Mesothelial cell of epicardium (in vitro differentiated cells): Measurements from ENCODE around the gene DYNC1H1. TPM values are rescaled to one million over a fixed set of nuclear protein-coding genes. Genes with fewer than 3 reads are reported as not detected.

Source experiments
- DNase-seq, 2 experiments: peaks; one replicate each; pipeline ENCODE4 v3.0.0; 2021; ENCODE audit warnings: low spot score in 2 of 2; ENCODE audit not compliant: unreplicated experiment in 2 of 2
- H3K27ac Mint-ChIP-seq: 2 replicates; pipeline ENCODE4 v1.8.0; 2021; ENCODE audit warnings: mixed read lengths
- H3K27me3 Mint-ChIP-seq: 2 replicates; pipeline ENCODE4 v1.8.0; 2021; ENCODE audit warnings: low read depth, mixed read lengths
- H3K36me3 Mint-ChIP-seq: 2 replicates; pipeline ENCODE4 v1.8.0; 2021; ENCODE audit warnings: mixed read lengths
- H3K4me1 Mint-ChIP-seq: 2 replicates; pipeline ENCODE4 v1.8.0; 2021; ENCODE audit warnings: mixed read lengths
- H3K4me3 Mint-ChIP-seq: 2 replicates; pipeline ENCODE4 v1.8.0; 2021; ENCODE audit warnings: mild to moderate bottlenecking, moderate library complexity, mixed read lengths
- H3K9me3 Mint-ChIP-seq: 2 replicates; pipeline ENCODE4 v1.8.0; 2021; ENCODE audit warnings: mixed read lengths
- CTCF ChIP-seq: fragments of 200-600 bp; sonication (generic); IDR thresholded peaks from one replicate; pipeline ENCODE4 v1.5.0; 2021; ENCODE audit warnings: antibody characterized with exemption; ENCODE audit not compliant: unreplicated experiment
- total RNA-seq: library from RNA; stranded (reverse); gene quantifications from 3 replicates; pipeline ENCODE4 v1.2.1, GENCODE V29; 2021

The DYNC1H1 gene
- total RNA-seq, 1 donor from 2014 or later, result 515 TPM

GRCh38 chr14:101972126-101972866 is 7.9 kb downstream of the DYNC1H1 start:
- no peak for DNase-seq
- Mint-ChIP-seq H3K27ac (peak overlapping the region; percentile 89), H3K27me3 (no peaks in the 10 kb centered on the region), H3K4me3 (no peak overlapping the region), H3K36me3 (peaks cover 18% of the 10 kb centered on the region), H3K4me1 (peaks cover 14% of the 10 kb centered on the region), H3K9me3 (no peaks in the 10 kb centered on the region)
- no peak for TF ChIP-seq CTCF

- H3K4me1 Mint-ChIP-seq, result peaks cover 11% of the 10 kb centered on the region
- no peaks in the 10 kb centered on the region for H3K9me3 Mint-ChIP-seq
- H3K27me3 Mint-ChIP-seq, result no peaks in the 10 kb centered on the region
- H3K36me3 Mint-ChIP-seq, result peaks cover 18% of the 10 kb centered on the region
- no peak for DNase-seq
- TF ChIP-seq CTCF, result no peak
- H3K27ac Mint-ChIP-seq, result no peak overlapping the region
- no peak overlapping the region for H3K4me3 Mint-ChIP-seq
Measured at GRCh38 chr14:101973356-101973755, 9.0 kb downstream of the DYNC1H1 start.

DNA sequence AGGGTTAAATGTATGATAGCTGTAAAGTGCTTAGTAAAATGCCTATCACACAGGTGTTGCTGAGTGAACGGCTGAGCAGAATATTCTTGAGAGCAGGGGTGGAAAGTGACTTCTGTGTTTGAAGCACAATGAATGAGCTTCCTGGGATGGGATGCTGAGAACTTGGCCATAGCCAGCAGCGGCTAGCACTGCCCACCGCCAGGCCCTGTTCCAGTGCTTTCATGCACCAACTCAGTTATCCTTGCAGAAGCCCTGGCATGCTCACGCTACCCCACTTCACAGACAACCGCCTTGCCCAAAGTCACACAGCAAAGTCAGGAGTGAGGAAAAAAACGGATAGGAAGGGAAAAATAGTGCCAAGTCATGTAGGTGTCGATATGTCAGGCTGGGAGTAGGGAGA is 10.9 kb downstream of the DYNC1H1 start:
- Mint-ChIP-seq H3K4me3 (no peak overlapping the region), H3K27me3 (no peaks in the 10 kb centered on the region), H3K9me3 (no peaks in the 10 kb centered on the region), H3K4me1 (peaks cover 11% of the 10 kb centered on the region), H3K36me3 (peaks cover 21% of the 10 kb centered on the region), H3K27ac (no peak overlapping the region)
- DNase-seq, result no peak
- TF ChIP-seq CTCF, result no peak

GRCh38 chr14:101977311-101978071 is 13.1 kb downstream of the DYNC1H1 start:
- Mint-ChIP-seq H3K36me3 (peaks cover 28% of the 10 kb centered on the region), H3K27ac (no peak overlapping the region), H3K4me3 (no peak overlapping the region), H3K4me1 (peaks cover 2% of the 10 kb centered on the region), H3K27me3 (no peaks in the 10 kb centered on the region), H3K9me3 (no peaks in the 10 kb centered on the region)
- DNase-seq, result no peak
- TF ChIP-seq CTCF, result no peak

DNA sequence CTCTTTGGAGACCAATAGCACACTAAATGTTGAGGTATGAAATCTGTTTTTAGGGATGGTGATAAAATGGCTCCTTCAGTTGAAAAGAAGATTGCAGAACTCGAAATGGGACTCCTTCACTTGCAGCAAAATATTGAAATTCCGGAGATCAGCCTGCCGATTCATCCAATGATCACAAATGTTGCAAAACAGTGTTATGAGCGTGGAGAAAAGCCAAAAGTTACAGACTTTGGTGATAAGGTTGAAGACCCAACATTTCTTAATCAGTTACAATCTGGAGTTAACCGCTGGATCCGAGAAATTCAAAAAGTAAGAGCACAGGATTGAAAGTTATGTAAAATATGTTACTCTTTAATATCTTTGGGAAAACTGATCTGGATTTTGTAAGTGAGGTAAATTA is 15.3 kb downstream of the DYNC1H1 start:
- no peak for DNase-seq
- Mint-ChIP-seq H3K36me3 (peaks cover 38% of the 10 kb centered on the region), H3K27ac (no peak overlapping the region), H3K4me1 (no peaks in the 10 kb centered on the region), H3K27me3 (no peaks in the 10 kb centered on the region), H3K4me3 (no peak overlapping the region), H3K9me3 (no peaks in the 10 kb centered on the region)
- no peak for TF ChIP-seq CTCF
